Sigmoid colon (tissue), 4 donors: Measurements from ENCODE around the gene GNB2.

Source experiments
- EP300 ChIP-seq, 4 donors: sonication (generic); formaldehyde crosslinking; IDR thresholded peaks; one replicate each; pipeline ENCODE4 v1.6.1; 2017; ENCODE audit warnings: antibody characterized with exemption in 4 of 4
- POLR2AphosphoS5 ChIP-seq, 4 donors: sonication (generic); formaldehyde crosslinking; IDR thresholded peaks; one replicate each; pipeline ENCODE4 v1.6.1; 2017; ENCODE audit warnings: antibody characterized with exemption in 4 of 4
- TF ChIP-seq, protein P1 (sequence below), 4 experiments: fragments of 450-650 bp in 3 of 4; fragments of 200-600 bp in 1 of 4; IDR thresholded peaks; one replicate each; pipeline ENCODE4 v1.5.1; 2016 to 2019; ENCODE audit warnings: antibody characterized with exemption in 4 of 4, mild to moderate bottlenecking in 3 of 4, moderate library complexity in 2 of 4

GRCh38 chr7:100688326-100688860 is 14.9 kb downstream of the GNB2 start:
- TF ChIP-seq, protein P1, sequence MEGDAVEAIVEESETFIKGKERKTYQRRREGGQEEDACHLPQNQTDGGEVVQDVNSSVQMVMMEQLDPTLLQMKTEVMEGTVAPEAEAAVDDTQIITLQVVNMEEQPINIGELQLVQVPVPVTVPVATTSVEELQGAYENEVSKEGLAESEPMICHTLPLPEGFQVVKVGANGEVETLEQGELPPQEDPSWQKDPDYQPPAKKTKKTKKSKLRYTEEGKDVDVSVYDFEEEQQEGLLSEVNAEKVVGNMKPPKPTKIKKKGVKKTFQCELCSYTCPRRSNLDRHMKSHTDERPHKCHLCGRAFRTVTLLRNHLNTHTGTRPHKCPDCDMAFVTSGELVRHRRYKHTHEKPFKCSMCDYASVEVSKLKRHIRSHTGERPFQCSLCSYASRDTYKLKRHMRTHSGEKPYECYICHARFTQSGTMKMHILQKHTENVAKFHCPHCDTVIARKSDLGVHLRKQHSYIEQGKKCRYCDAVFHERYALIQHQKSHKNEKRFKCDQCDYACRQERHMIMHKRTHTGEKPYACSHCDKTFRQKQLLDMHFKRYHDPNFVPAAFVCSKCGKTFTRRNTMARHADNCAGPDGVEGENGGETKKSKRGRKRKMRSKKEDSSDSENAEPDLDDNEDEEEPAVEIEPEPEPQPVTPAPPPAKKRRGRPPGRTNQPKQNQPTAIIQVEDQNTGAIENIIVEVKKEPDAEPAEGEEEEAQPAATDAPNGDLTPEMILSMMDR (IDR thresholded peaks at IDR 0.05) = no peak
- TF ChIP-seq EP300 (IDR thresholded peaks at IDR 0.05) = no peak
- TF ChIP-seq POLR2AphosphoS5 (IDR thresholded peaks at IDR 0.05) = no peak
